OCI-LY1 (cell line): ENCODE results near the gene TOX2.

Experiments used
- CTCF ChIP-seq: fragments of 200-600 bp; sonication (generic), shearing (Covaris generic); IDR thresholded peaks from 2 replicates; pipeline ENCODE4 v1.5.1; 2017; ENCODE audit warnings: mild to moderate bottlenecking, antibody characterized with exemption, low read length, moderate library complexity, mixed read lengths
- EZH2 ChIP-seq: fragments of 200-600 bp; sonication (generic), shearing (Covaris generic); IDR thresholded peaks from 2 replicates; pipeline ENCODE4 v1.8.0; 2017; ENCODE audit warnings: borderline replicate concordance, mixed run types, mild to moderate bottlenecking, antibody characterized with exemption, low read length, moderate library complexity, mixed read lengths

GRCh38 chr20:44073011-44073674 is 158.5 kb downstream of the TOX2 start:
- TF ChIP-seq CTCF (no peak), EZH2 (no peak)
